HG02678 (cell line): ENCODE measurements around the gene ABCD2.
"Not testable (repeated sequence)": the region's sequence is repeated elsewhere in the genome, so short reads cannot be mapped to it uniquely, and the experiment has no call there.

Source experiments
- ATAC-seq: cut with Tn5 transposase; IDR thresholded peaks from one replicate; pipeline ENCODE4 v1.9.1; 2021; ENCODE audit warnings: mild to moderate bottlenecking, moderate library complexity; ENCODE audit not compliant: unreplicated experiment

Gene ABCD2

DNA sequence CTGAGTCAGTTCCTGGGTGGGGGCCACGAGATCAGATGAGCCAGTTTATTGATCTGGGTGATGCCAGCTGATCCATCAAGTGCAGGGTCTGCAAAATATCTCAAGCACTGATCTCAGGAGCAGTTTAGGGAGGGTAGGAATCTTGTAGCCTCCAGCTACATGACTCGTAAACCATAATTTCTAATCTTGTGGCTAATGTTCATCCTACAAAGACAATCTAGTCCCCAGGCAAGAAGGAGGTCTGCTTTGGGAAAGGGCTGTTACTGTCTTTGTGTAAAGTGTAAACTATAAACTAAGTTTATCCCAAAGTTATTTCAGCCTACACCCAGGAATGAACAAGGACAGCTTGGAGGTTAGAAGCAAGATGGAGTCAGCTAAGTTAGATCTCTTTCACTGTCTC, 75.4 kb downstream of the ABCD2 start:
- ATAC-seq: not testable (repeated sequence)

DNA sequence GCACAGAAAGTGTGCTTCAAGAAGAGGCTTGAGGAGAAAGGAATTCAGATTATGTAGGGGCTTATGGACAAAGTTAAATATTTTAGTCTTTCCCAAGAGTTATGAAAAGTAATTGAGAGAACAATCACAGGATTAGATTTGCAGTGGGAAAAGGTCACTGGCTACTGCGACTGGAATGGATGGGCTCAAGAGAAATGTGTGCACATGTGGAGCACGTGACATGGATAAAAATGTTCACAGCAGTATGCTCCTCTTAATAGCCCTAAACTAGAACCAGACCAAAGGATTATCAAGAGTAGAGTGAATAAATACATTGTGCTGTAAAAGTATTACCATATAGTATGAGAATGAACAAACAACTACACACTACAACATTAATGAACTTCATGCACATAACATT, 78.1 kb downstream of the ABCD2 start:
- no peak for ATAC-seq

DNA sequence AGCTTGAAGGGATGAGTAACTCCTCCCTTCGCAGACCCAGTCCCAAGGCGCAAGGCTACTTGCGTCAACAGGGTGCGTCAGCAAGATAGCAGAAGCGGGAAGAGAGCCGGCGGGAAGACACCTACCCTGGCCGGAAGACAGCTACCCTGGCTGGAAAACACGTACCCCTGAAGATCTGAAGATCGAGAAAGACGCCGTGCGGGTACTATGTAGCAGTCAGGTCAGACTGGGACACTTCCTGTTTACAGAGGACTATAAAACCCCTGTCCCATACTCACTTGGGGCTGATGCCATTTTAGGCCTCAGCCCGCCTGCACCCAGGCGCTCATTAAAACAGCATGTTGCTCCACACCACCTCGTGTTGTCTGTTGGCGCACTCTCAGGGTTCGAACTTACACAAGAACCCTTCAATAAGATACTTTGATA, 80.9 kb downstream of the ABCD2 start:
- no peak for ATAC-seq

DNA sequence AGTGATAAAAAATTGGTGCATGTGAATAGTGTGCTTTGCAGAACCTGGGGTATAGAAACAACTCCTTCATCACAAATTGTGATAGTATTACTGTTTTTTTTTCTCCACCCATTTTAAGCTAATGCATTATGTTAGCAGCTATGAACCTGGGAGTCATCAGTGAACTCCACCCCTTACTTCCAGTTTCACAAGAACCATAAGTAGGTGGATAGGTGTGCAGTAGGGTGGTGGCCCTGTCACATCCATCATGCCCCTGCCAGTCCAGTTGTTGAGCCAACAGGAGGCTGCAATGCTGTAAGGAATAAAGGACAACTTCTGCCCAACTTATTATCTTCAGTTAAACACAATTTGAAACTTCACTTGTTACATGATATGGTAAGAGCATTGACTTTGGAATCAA, 85.7 kb downstream of the ABCD2 start:
- no peak for ATAC-seq

DNA sequence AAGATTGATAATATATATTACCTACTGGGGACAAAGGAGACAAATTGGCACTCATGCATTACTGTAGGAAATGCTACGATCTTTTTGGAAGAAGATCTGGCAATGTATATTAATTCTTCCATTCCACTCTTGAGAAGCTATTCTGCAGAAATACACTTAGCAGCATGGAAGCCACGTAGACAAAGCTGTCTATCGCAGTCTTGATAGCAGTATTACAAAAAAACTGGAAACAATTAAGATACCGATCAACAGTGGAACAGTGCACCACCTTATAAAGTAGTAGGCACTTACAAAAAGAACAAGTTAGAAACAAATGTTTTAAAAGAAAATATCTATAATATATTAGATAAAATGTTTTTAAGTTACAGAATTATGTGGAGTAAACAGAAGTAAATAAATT, 87.2 kb downstream of the ABCD2 start:
- no peak for ATAC-seq

DNA sequence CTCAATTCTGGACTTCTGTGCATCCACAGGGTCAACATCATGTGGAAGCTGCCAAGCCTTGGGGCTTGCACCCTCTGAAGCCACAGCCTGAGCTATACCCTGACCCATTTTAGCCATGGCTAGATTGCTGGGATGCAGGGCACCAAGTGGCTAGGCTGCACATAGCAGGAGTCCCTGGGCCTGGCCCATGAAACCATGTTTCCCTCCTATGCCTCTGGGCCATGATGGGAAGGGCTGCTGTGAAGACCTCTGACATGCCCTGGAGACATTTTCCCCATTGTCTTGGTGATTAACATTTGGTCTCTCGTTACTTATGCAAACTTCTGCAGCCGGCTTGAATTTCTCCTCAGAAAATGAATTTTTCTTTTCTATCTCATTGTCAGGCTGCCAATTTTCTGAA, 92.6 kb downstream of the ABCD2 start:
- no peak for ATAC-seq

DNA sequence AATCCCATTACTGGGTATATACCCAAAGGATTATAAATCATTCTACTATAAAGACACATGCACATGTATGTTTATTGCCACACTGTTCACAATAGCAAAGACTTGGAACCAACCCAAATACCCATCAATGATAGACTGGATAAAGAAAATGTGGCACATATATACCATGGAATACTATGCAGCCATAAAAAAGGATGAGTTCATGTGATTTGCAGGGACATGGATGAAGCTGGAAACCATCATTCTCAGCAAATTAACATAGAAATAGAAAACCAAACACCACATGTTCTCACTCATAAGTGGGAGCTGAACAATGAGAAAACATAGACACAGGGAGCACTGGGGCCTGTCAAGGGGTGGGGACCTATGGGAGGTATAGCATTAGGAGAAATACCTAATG, 97.4 kb downstream of the ABCD2 start:
- ATAC-seq: not testable (repeated sequence)

DNA sequence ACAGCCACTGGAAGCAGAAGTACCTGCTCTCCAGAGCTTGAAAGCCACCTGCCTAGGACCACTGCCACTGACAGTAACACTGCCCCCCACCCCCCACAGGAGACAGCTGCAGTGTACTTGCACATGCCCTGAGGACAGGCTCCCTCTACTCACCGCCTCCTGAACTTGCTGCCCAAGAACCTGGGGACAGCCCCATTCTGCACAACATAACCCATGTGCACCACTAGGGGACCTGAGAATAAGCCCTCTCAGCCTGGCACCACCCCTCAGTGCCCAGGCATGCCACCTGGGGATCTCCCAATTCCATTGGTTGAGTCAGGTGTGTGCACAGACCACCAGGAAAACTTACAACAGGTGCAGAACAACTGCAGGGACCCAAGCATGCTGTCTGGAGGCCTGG, 109.6 kb downstream of the ABCD2 start:
- no peak for ATAC-seq

DNA sequence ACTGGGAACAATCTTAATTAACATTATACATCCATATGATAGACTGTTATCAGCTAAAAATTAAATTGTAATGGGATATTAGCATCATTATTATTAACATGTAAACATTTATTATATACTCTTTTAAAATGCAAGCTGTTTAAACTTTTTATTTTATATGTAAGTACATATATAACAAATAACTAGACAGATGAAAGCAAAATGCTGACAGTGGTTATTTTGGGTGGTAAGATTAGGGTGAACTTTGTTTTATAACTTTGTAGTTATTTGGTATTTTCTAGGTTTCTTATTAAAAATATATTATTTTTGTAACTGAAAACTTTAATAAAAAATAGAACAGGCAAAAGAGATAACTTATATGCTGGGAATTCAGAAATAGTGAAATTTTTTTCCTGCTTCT, 114.0 kb downstream of the ABCD2 start:
- ATAC-seq: no peak

DNA sequence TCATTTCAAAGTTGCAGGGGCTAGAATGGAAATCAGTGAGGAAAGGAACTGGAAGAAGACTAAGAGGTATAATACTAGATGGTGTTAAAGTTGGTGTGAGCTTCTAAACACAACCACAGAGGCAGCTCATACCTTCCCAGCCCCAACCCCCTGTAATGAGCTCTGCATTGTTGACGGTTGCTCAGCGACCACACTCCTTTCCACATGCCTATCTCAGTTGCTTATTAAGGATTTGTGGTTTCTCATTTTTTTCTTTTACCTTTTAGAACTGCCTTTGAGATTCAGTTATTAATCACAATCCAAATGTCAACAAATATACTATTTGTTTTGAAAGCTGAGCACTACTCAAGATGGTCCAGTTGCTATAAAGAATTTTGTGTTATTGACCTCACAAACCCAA, 114.6 kb downstream of the ABCD2 start:
- no peak for ATAC-seq

DNA sequence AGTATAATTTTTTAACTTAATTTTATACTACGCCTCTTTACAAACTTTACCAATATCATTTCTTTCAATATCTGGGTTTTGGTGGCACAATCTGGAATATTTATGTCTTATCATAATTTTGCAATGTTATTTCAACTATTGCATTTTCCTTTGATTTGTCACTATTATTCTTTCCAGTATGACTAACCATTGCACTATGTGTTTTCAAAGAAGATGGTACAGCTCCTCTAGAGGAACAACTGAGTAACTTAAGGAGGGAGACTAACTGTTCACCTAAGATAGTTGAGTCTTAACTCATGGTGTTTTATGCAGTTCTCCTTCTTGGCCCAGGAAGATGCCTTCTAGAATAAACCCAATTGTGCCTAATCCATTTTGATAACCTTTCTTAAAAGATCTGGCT, 116.2 kb downstream of the ABCD2 start:
- no peak for ATAC-seq

DNA sequence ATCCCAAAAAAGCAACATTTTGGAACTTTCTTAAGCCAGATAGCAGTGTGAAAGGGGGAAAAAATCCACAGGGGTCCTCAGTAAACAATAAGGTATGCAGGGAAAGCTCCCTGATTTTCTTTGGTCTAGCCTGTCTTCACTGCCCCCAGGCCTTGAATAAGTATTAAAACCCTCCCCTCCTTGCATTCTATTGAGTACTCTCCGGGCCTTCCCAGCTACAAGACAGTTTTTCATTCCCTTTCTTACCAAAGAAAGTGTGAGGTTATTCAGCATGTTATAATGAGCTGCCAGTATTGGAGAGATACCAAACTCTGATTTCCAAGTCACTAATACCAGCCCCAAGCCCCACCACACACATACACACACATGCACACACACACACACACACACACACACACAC, 116.9 kb downstream of the ABCD2 start:
- no peak for ATAC-seq
